ENCODE measurements around the gene SMARCD1.

GRCh38 chr12:50102646-50103309, 17.6 kb downstream of the SMARCD1 start:
- TF ChIP-seq CTCF (IDR thresholded peaks at IDR 0.05; ENCODE audit: low read length) (no peak), EZH2 (optimal IDR thresholded peaks at IDR 0.05; ENCODE audit: low read depth, low read length) (no peak), EZH2phosphoT487 (IDR thresholded peaks at IDR 0.05; ENCODE audit: low read length) (no peak)

Data from MM.1S (cell line).